Measurements from ENCODE around the gene ABCC8. TPM values are rescaled to one million over a fixed set of nuclear protein-coding genes. Genes with fewer than 3 reads are reported as not detected.

The ABCC8 gene
- total RNA-seq, 4 donors from 2014 or later: 0.40 to 4.0 (median 3.5) TPM

DNA sequence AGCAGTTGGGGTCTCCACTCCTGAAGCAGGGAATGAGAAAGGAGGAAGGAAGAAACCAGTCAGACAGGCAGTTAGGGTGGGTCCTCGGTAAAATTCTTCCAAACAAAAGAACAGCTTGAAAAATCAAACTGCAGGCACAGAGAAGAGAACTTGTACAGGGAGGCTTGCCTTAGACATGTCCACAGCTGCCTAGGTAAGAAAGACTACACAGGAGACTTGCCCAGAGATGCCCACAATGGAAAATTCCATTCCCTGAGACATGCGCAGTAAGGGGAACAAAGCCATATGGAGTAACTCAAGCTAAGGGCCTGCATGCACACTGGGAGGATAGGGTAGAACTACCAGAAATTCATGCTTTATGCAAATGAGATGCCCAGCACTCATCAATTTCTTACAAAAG lies 98.0 kb downstream of the ABCC8 start:
- DNase-seq: no peak
- no peaks in the 10 kb centered on the region for H3K9me3 ChIP-seq
- in situ Hi-C loops (cut with MboI; ENCODE audit: low pct_ligation_motif_present in 1 of 4, low pct_unique_long_range_greater_than_20kb in 1 of 4, low sequenced_read_pairs in 3 of 4): no loop called here
- H3K4me1 ChIP-seq: no peaks in the 10 kb centered on the region
- no peak overlapping the region for H3K4me3 ChIP-seq
- 70% methylated on average over 2 of the region's 2 CpGs; no CpG with 5 or more reads in 1 of the 2 donors for WGBS, 2 donors (ENCODE audit: low coverage in 1 of 2)
- no peak for TF ChIP-seq POLR2AphosphoS5 (IDR thresholded peaks at IDR 0.05)
- TF ChIP-seq, protein P1, sequence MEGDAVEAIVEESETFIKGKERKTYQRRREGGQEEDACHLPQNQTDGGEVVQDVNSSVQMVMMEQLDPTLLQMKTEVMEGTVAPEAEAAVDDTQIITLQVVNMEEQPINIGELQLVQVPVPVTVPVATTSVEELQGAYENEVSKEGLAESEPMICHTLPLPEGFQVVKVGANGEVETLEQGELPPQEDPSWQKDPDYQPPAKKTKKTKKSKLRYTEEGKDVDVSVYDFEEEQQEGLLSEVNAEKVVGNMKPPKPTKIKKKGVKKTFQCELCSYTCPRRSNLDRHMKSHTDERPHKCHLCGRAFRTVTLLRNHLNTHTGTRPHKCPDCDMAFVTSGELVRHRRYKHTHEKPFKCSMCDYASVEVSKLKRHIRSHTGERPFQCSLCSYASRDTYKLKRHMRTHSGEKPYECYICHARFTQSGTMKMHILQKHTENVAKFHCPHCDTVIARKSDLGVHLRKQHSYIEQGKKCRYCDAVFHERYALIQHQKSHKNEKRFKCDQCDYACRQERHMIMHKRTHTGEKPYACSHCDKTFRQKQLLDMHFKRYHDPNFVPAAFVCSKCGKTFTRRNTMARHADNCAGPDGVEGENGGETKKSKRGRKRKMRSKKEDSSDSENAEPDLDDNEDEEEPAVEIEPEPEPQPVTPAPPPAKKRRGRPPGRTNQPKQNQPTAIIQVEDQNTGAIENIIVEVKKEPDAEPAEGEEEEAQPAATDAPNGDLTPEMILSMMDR (IDR thresholded peaks at IDR 0.05): no peak
- TF ChIP-seq POLR2A (IDR thresholded peaks at IDR 0.05): no peak
- TF ChIP-seq EP300 (IDR thresholded peaks at IDR 0.05; ENCODE audit: low read depth): no peak
- peaks cover 0 to 2% (median 0%) of the 10 kb centered on the region in 4 donors for H3K36me3 ChIP-seq
- H3K27me3 ChIP-seq: no peaks in the 10 kb centered on the region
- H3K27ac ChIP-seq: no peak overlapping the region
- intact Hi-C loops (cut with DNase I; ENCODE audit: low total_unique reads): no loop called here

DNA sequence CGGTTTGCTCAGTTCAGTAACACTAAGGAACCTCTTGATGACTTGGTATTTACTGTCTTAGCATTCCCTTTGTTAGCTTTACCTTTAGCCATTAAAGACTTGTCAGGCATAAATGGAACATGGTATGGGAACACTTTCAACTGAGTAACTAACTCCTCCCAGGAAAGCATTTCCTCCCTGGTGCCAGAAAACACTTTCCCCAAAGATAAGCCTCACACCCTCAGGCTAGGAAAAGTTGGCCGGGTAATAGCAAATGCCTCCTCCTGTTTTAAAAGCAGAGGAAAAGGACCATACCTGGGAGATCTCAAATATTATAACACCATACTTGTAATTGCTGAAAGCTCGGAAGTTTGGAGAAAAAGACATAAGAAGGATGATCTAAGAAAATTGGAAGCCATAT lies 100.2 kb downstream of the ABCC8 start:
- no peak for DNase-seq
- H3K9me3 ChIP-seq: peaks cover 18% of the 10 kb centered on the region in 2 donors
- H3K36me3 ChIP-seq: peaks cover 0 to 23% (median 10%) of the 10 kb centered on the region in 4 donors
- TF ChIP-seq EP300 (IDR thresholded peaks at IDR 0.05; ENCODE audit: low read depth) (no peak), POLR2A (IDR thresholded peaks at IDR 0.05) (no peak), POLR2AphosphoS5 (IDR thresholded peaks at IDR 0.05) (no peak)
- TF ChIP-seq, protein P1 (IDR thresholded peaks at IDR 0.05): no peak
- H3K4me1 ChIP-seq: no peaks in the 10 kb centered on the region
- H3K27ac ChIP-seq: no peak overlapping the region
- no peak overlapping the region for H3K4me3 ChIP-seq
- 88 to 100% methylated on average over 1 to 3 of the region's 3 CpGs for WGBS, 2 donors (ENCODE audit: low coverage in 1 of 2)
- intact Hi-C loops (cut with DNase I; ENCODE audit: low total_unique reads) (no loop called here), in situ Hi-C loops (cut with MboI; ENCODE audit: low pct_ligation_motif_present in 1 of 4, low pct_unique_long_range_greater_than_20kb in 1 of 4, low sequenced_read_pairs in 3 of 4) (no loop called here)
- no peaks in the 10 kb centered on the region for H3K27me3 ChIP-seq

DNA sequence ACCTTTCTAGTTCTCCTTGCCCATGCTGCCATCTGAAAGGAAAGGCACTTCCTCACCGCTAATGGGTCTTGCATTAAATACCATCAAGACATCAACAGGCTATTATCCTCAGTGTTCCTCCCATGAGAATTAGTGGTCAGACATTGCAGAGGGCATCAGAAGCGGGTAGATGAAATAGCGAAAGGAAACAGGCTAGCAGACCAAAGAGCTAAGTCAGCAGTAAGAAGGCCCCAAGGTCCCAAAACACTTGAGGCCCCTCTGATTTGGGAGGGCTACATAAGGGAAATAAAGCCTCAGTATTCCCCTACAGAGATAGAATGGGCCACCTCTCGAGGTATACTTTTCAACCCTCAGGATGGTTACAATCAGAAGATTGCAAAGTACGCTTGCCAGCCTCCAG lies 101.1 kb downstream of the ABCC8 start:
- in situ Hi-C loops (cut with MboI; ENCODE audit: low pct_ligation_motif_present in 1 of 4, low pct_unique_long_range_greater_than_20kb in 1 of 4, low sequenced_read_pairs in 3 of 4): no loop called here
- H3K36me3 ChIP-seq: peaks cover 0 to 33% (median 15%) of the 10 kb centered on the region in 4 donors
- peaks cover 27 to 28% of the 10 kb centered on the region in 2 donors for H3K9me3 ChIP-seq

DNA sequence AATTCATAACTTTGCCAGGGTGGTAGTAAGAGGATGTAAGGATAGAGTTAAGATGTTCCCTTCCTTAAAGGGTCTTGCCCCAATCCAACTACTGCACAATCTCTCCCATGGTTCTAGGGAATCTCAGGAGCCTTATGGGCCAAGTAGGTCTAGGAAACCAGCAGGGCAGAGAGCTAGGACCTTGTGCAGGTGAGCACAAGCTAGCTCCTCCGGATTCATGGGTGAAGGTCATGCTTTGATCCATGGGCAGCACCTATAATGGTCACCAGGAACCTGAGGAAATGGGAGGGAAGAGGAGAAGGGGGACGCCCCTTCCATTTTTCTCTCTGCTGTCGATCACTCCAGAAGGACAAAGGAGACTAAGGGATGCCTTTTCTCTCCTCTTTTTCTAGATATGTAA lies 105.0 kb downstream of the ABCC8 start:
- H3K4me3 ChIP-seq: no peak overlapping the region
- H3K27me3 ChIP-seq: no peaks in the 10 kb centered on the region
- no peak overlapping the region for H3K27ac ChIP-seq
- in situ Hi-C loops (cut with MboI; ENCODE audit: low pct_ligation_motif_present in 1 of 4, low pct_unique_long_range_greater_than_20kb in 1 of 4, low sequenced_read_pairs in 3 of 4) (no loop called here), intact Hi-C loops (cut with DNase I; ENCODE audit: low total_unique reads) (no loop called here)
- WGBS, 2 donors (ENCODE audit: low coverage in 1 of 2): 66% methylated on average over 3 of the region's 3 CpGs; no CpG with 5 or more reads in 1 of the 2 donors
- peaks cover 39 to 48% of the 10 kb centered on the region in 2 donors for H3K9me3 ChIP-seq
- DNase-seq: no peak
- peaks cover 0 to 67% (median 26%) of the 10 kb centered on the region in 4 donors for H3K36me3 ChIP-seq
- no peak for TF ChIP-seq POLR2A (IDR thresholded peaks at IDR 0.05)
- no peak for TF ChIP-seq EP300 (IDR thresholded peaks at IDR 0.05; ENCODE audit: low read depth)
- no peak for TF ChIP-seq POLR2AphosphoS5 (IDR thresholded peaks at IDR 0.05)
- TF ChIP-seq, protein P1 (IDR thresholded peaks at IDR 0.05): no peak
- no peaks in the 10 kb centered on the region for H3K4me1 ChIP-seq

More for the DNA sequence above, 101.1 kb downstream of the ABCC8 start:
- DNase-seq: no peak
- no peaks in the 10 kb centered on the region for H3K4me1 ChIP-seq
- 73 to 100% methylated on average over 1 to 5 of the region's 5 CpGs for WGBS, 2 donors (ENCODE audit: low coverage in 1 of 2)
- no peak overlapping the region for H3K4me3 ChIP-seq
- no peak for TF ChIP-seq EP300 (IDR thresholded peaks at IDR 0.05; ENCODE audit: low read depth)
- no peak for TF ChIP-seq POLR2AphosphoS5 (IDR thresholded peaks at IDR 0.05)
- TF ChIP-seq POLR2A (IDR thresholded peaks at IDR 0.05): no peak
- TF ChIP-seq, protein P1 (IDR thresholded peaks at IDR 0.05): no peak
- no peak overlapping the region for H3K27ac ChIP-seq
- intact Hi-C loops (cut with DNase I; ENCODE audit: low total_unique reads): loop anchor here (1.0 kb wide), 1 partner anchor 31 kb away; no protein-coding TSS in a partner anchor
- H3K27me3 ChIP-seq: no peaks in the 10 kb centered on the region

Data from transverse colon (tissue), 4 donors.